ENCODE measurements around the gene PPY.

- no peak for TF ChIP-seq POLR2A (IDR thresholded peaks at IDR 0.05; ENCODE audit: low read length)
- no peak for TF ChIP-seq GATA1 (IDR thresholded peaks at IDR 0.05; ENCODE audit: low read depth, low read length)
These were observed 41.5 kb upstream of the PPY start for GRCh38 chr17:43983515-43984411.

Data from erythroblast (primary cell).